Loucy (cell line): ENCODE measurements around the gene DAPK1.
A peak's percentile ranks its signal among the peaks of the same experiment; 100 is the strongest.

Source experiments
- H2AFZ ChIP-seq: fragments of 200-600 bp; sonication (generic); 2 replicates; pipeline ENCODE4 v1.6.0; 2016; ENCODE audit warnings: antibody characterized with exemption, mild to moderate bottlenecking, low read length, moderate library complexity
- H3F3A ChIP-seq: fragments of 200-600 bp; 2 replicates; pipeline ENCODE4 v1.6.0; 2016; ENCODE audit warnings: antibody characterized with exemption, low read depth, mild to moderate bottlenecking
- H3K27me3 ChIP-seq: fragments of 200-600 bp; sonication (generic); 2 replicates; pipeline ENCODE4 v1.6.1; 2014; ENCODE audit warnings: low read length, mild to moderate bottlenecking; ENCODE audit not compliant: insufficient read depth, poor library complexity, severe bottlenecking
- H3K36me3 ChIP-seq: fragments of 200-600 bp; sonication (generic); 2 replicates; pipeline ENCODE4 v1.6.1; 2016; ENCODE audit warnings: low read length; ENCODE audit not compliant: insufficient read depth
- H3K4me1 ChIP-seq: fragments of 200-600 bp; sonication (generic); 2 replicates; pipeline ENCODE4 v1.5.1; 2014; ENCODE audit warnings: low read length, mild to moderate bottlenecking; ENCODE audit not compliant: insufficient read depth, poor library complexity, severe bottlenecking
- H3K4me2 ChIP-seq: fragments of 200-600 bp; sonication (generic); 2 replicates; pipeline ENCODE4 v1.6.0; 2014; ENCODE audit warnings: antibody characterized with exemption, low read length, low read depth, mild to moderate bottlenecking; ENCODE audit not compliant: poor library complexity, severe bottlenecking
- H3K4me3 ChIP-seq: fragments of 200-600 bp; sonication (generic); 2 replicates; pipeline ENCODE4 v1.5.1; 2014; ENCODE audit warnings: low read length, mild to moderate bottlenecking, mixed read lengths; ENCODE audit not compliant: poor library complexity, severe bottlenecking
- H3K79me2 ChIP-seq: fragments of 200-600 bp; sonication (generic); 2 replicates; pipeline ENCODE4 v1.6.1; 2014; ENCODE audit warnings: low read length; ENCODE audit not compliant: insufficient read depth
- H3K9ac ChIP-seq: fragments of 200-600 bp; sonication (generic); 2 replicates; pipeline ENCODE4 v1.6.0; 2014; ENCODE audit warnings: mild to moderate bottlenecking, low read depth, low read length, moderate library complexity; ENCODE audit not compliant: poor library complexity, severe bottlenecking
- H3K9me2 ChIP-seq: fragments of 200-600 bp; sonication (generic); replicated peaks from 2 replicates; pipeline ENCODE4 v1.6.1; 2016; ENCODE audit warnings: low read depth, low read length, mixed read lengths
- H3K9me3 ChIP-seq: fragments of 200-600 bp; sonication (generic); 2 replicates; pipeline ENCODE4 v1.6.1; 2014; ENCODE audit warnings: mild to moderate bottlenecking, antibody characterized with exemption, low read length, low read depth; ENCODE audit not compliant: insufficient read depth
- H4K20me1 ChIP-seq: fragments of 200-600 bp; sonication (generic); 2 replicates; pipeline ENCODE4 v1.6.0; 2014; ENCODE audit warnings: antibody characterized with exemption, low read length, mild to moderate bottlenecking; ENCODE audit not compliant: insufficient read depth, poor library complexity, severe bottlenecking
- EZH2phosphoT487 ChIP-seq: fragments of 200-600 bp; IDR thresholded peaks from 2 replicates; pipeline ENCODE4 v1.6.1; 2018; ENCODE audit warnings: antibody characterized with exemption, mild to moderate bottlenecking, moderate library complexity, borderline replicate concordance
- TF ChIP-seq, protein P1 (sequence below): fragments of 200-600 bp; sonication (generic); conservative IDR thresholded peaks from 2 replicates; pipeline ENCODE4 v1.5.1; 2014; ENCODE audit warnings: mild to moderate bottlenecking, antibody characterized with exemption, low read length

DAPK1 gene

DNA sequence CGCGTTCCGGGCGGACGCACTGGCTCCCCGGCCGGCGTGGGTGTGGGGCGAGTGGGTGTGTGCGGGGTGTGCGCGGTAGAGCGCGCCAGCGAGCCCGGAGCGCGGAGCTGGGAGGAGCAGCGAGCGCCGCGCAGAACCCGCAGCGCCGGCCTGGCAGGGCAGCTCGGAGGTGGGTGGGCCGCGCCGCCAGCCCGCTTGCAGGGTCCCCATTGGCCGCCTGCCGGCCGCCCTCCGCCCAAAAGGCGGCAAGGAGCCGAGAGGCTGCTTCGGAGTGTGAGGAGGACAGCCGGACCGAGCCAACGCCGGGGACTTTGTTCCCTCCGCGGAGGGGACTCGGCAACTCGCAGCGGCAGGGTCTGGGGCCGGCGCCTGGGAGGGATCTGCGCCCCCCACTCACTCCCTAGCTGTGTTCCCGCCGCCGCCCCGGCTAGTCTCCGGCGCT is at the start of gene DAPK1:
TSS of gene DAPK1 (plus strand) at position 264 of the 442 bp plus-strand sequence. CDS start 1,211 bp downstream, outside the sequence.
- Histone ChIP-seq H3K4me1 (peaks cover 12% of the 10 kb centered on the region), H4K20me1 (no peaks in the 10 kb centered on the region), H3K4me2 (peak within 1 kb of the TSS; percentile 68), H2AFZ (peak within 1 kb of the TSS; percentile 77), H3K36me3 (no peaks in the 10 kb centered on the region), H3K4me3 (peak within 1 kb of the TSS; percentile 77), H3K79me2 (peaks cover 16% of the 10 kb centered on the region; the same call in 1 of the 2 replicates), H3K9me3 (no peaks in the 10 kb centered on the region), H3K9ac (peak within 1 kb of the TSS; percentile 74), H3K9me2 (no peaks in the 10 kb centered on the region), H3F3A (no peaks in the 10 kb centered on the region), H3K27me3 (no peaks in the 10 kb centered on the region)
- TF ChIP-seq, protein P1, sequence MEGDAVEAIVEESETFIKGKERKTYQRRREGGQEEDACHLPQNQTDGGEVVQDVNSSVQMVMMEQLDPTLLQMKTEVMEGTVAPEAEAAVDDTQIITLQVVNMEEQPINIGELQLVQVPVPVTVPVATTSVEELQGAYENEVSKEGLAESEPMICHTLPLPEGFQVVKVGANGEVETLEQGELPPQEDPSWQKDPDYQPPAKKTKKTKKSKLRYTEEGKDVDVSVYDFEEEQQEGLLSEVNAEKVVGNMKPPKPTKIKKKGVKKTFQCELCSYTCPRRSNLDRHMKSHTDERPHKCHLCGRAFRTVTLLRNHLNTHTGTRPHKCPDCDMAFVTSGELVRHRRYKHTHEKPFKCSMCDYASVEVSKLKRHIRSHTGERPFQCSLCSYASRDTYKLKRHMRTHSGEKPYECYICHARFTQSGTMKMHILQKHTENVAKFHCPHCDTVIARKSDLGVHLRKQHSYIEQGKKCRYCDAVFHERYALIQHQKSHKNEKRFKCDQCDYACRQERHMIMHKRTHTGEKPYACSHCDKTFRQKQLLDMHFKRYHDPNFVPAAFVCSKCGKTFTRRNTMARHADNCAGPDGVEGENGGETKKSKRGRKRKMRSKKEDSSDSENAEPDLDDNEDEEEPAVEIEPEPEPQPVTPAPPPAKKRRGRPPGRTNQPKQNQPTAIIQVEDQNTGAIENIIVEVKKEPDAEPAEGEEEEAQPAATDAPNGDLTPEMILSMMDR, result no peak
- no peak for TF ChIP-seq EZH2phosphoT487

DNA sequence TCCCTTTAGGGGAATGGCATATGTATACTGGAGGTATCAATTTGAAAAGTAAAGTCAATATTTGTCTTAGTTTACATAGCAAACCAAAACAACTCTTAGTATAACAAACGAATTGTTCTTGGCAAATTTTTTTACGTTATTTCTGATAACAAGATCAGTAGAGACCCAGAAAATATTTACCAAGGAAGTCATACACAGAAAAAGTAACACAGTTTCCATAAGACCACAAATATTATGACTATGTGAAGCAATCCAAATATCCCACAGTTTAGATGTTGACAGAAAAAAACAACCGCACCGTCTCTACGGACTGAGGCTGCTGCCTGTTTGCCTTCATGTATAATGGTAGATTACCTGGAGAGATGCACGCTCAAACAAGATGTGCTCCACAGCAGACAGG is 46.5 kb upstream of the DAPK1 start:
- no peaks in the 10 kb centered on the region for H3K79me2 ChIP-seq
- H3K4me3 ChIP-seq, result no peak overlapping the region
- H3K9ac ChIP-seq, result no peak overlapping the region
- H3K4me2 ChIP-seq, result no peak overlapping the region
- no peaks in the 10 kb centered on the region for H3F3A ChIP-seq
- TF ChIP-seq EZH2phosphoT487, result no peak
- TF ChIP-seq, protein P1, result no peak
- no peaks in the 10 kb centered on the region for H3K36me3 ChIP-seq
- H3K27me3 ChIP-seq, result no peaks in the 10 kb centered on the region
- peaks cover 7% of the 10 kb centered on the region; the same call in 1 of the 2 replicates for H3K9me3 ChIP-seq
- no peak overlapping the region for H2AFZ ChIP-seq
- H3K4me1 ChIP-seq, result no peaks in the 10 kb centered on the region
- no peaks in the 10 kb centered on the region for H4K20me1 ChIP-seq
- H3K9me2 ChIP-seq, result no peaks in the 10 kb centered on the region

DNA sequence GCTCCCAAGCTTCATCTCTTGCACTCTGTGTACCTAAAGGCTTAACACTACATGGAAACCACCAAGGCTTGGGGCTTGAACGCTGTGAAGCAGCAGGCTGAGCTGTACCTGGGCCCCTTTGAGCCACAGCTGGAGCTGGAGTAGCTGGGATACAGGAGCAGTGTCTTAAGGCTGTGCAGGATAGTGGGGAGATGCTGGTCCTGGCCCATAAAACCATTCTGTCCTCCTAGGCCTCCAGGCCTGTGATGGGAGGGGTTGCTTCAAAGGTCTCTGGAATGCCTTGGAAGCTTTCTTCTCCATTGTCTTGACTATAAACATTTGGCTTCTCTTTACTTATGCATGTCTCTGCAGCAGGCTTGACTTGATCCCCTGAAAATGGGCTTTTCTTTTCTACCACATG is 42.3 kb upstream of the DAPK1 start:
- no peak overlapping the region for H3K4me3 ChIP-seq
- no peaks in the 10 kb centered on the region for H3K36me3 ChIP-seq
- TF ChIP-seq, protein P1, result no peak
- no peak for TF ChIP-seq EZH2phosphoT487
- no peaks in the 10 kb centered on the region for H4K20me1 ChIP-seq
- H3F3A ChIP-seq, result no peaks in the 10 kb centered on the region
- H3K4me2 ChIP-seq, result no peak overlapping the region
- H3K9ac ChIP-seq, result no peak overlapping the region
- H3K9me2 ChIP-seq, result no peaks in the 10 kb centered on the region
- H3K4me1 ChIP-seq, result no peaks in the 10 kb centered on the region
- H3K79me2 ChIP-seq, result no peaks in the 10 kb centered on the region
- H2AFZ ChIP-seq, result no peak overlapping the region
- H3K9me3 ChIP-seq, result peaks cover 7% of the 10 kb centered on the region; the same call in 1 of the 2 replicates
- no peaks in the 10 kb centered on the region for H3K27me3 ChIP-seq
